ENCODE data around the gene PLXNA2. TPM values are rescaled to one million over a fixed set of nuclear protein-coding genes. Genes with fewer than 3 reads are reported as not detected.

PLXNA2 gene
- polyA plus RNA-seq, 4 donors = 10.7 to 17.8 (median 12.8) TPM

- H3K36me3 ChIP-seq (ENCODE audit: control insufficient read depth in 3 of 3, insufficient read depth in 2 of 3, low read depth in 1 of 3, low read length in 3 of 3) = no peaks in the 10 kb centered on the region
- FAIRE-seq = no peak
- H3K27me3 ChIP-seq (ENCODE audit: control insufficient read depth in 3 of 3, insufficient read depth in 3 of 3, low read length in 3 of 3) = peaks cover 0 to 15% (median 0%) of the 10 kb centered on the region in 3 donors
- no peaks in the 10 kb centered on the region for H3K4me1 ChIP-seq (ENCODE audit: control insufficient read depth in 3 of 3, insufficient read depth in 2 of 3, low read depth in 1 of 3, low read length in 2 of 3)
- 74 to 84% (median 77%) methylated on average over 5 of the region's 5 CpGs for WGBS, 3 donors
- no peaks in the 10 kb centered on the region for H3K9me3 ChIP-seq (ENCODE audit: control insufficient read depth in 2 of 2, insufficient read depth in 1 of 2, low read depth in 1 of 2, low read length in 1 of 2)
- no peak overlapping the region for H3K27ac ChIP-seq (ENCODE audit: low read depth in 1 of 3, low read length in 2 of 3)
- no peak overlapping the region for H3K4me3 ChIP-seq (ENCODE audit: low read depth in 1 of 3, low read length in 3 of 3)
- DNase-seq = no peak
These were observed 270.2 kb downstream of the PLXNA2 start for GRCh38 chr1:207973898-207974568.

GRCh38 chr1:207972337-207972736, 271.8 kb downstream of the PLXNA2 start:
- no peaks in the 10 kb centered on the region for H3K36me3 ChIP-seq (ENCODE audit: control insufficient read depth in 3 of 3, insufficient read depth in 2 of 3, low read depth in 1 of 3, low read length in 3 of 3)
- H3K4me1 ChIP-seq (ENCODE audit: control insufficient read depth in 3 of 3, insufficient read depth in 2 of 3, low read depth in 1 of 3, low read length in 2 of 3) = no peaks in the 10 kb centered on the region
- WGBS, 3 donors = 53 to 70% (median 60%) methylated on average over 5 of the region's 5 CpGs
- DNase-seq (no peak), FAIRE-seq (no peak)
- no peak overlapping the region for H3K27ac ChIP-seq (ENCODE audit: low read depth in 1 of 3, low read length in 2 of 3)
- H3K27me3 ChIP-seq (ENCODE audit: control insufficient read depth in 3 of 3, insufficient read depth in 3 of 3, low read length in 3 of 3) = peaks cover 0 to 15% (median 0%) of the 10 kb centered on the region in 3 donors
- no peaks in the 10 kb centered on the region for H3K9me3 ChIP-seq (ENCODE audit: control insufficient read depth in 2 of 2, insufficient read depth in 1 of 2, low read depth in 1 of 2, low read length in 1 of 2)
- no peak overlapping the region for H3K4me3 ChIP-seq (ENCODE audit: low read depth in 1 of 3, low read length in 3 of 3)
